Smooth muscle cell (in vitro differentiated cells): ENCODE data around the gene TAMALIN. TPM values are rescaled to one million over a fixed set of nuclear protein-coding genes. Genes with fewer than 3 reads are reported as not detected.

Experiments
- DNase-seq: peaks from one replicate; lab custom pipeline; 2025; ENCODE audit not compliant: unreplicated experiment; lab: John Stamatoyannopoulos, UW
- H2AFZ ChIP-seq: fragments of 200-600 bp; sonication (generic); 2 replicates; pipeline ENCODE4 v1.6.0; 2016; ENCODE audit warnings: antibody characterized with exemption, low read depth, mild to moderate bottlenecking
- H3F3A ChIP-seq: fragments of 200-600 bp; sonication (generic); 2 replicates; pipeline ENCODE4 v1.6.0; 2017; ENCODE audit warnings: antibody characterized with exemption, low read depth
- H3K27ac ChIP-seq: fragments of 200-600 bp; sonication (generic); 2 replicates; pipeline ENCODE4 v1.5.1; 2016; ENCODE audit warnings: low read depth, mild to moderate bottlenecking
- H3K27me3 ChIP-seq: fragments of 200-600 bp; sonication (generic); 2 replicates; pipeline ENCODE4 v1.6.1; 2016; ENCODE audit warnings: low read depth, mild to moderate bottlenecking
- H3K36me3 ChIP-seq: fragments of 200-600 bp; sonication (generic); 2 replicates; pipeline ENCODE4 v1.5.1; 2016; ENCODE audit warnings: low read depth
- H3K4me1 ChIP-seq: fragments of 200-600 bp; sonication (generic); 2 replicates; pipeline ENCODE4 v1.5.1; 2016; ENCODE audit warnings: low read depth
- H3K4me2 ChIP-seq: fragments of 200-600 bp; sonication (generic); 2 replicates; pipeline ENCODE4 v1.6.0; 2016; ENCODE audit warnings: mild to moderate bottlenecking
- H3K4me3 ChIP-seq: fragments of 200-600 bp; sonication (generic); 2 replicates; pipeline ENCODE4 v1.5.1; 2016; ENCODE audit warnings: mild to moderate bottlenecking
- H3K79me2 ChIP-seq: fragments of 200-600 bp; sonication (generic); 2 replicates; pipeline ENCODE4 v1.6.0; 2016; ENCODE audit warnings: low read depth, mild to moderate bottlenecking
- H3K9ac ChIP-seq: fragments of 200-600 bp; sonication (generic); 2 replicates; pipeline ENCODE4 v1.6.0; 2016; ENCODE audit warnings: low read depth
- H3K9me3 ChIP-seq: fragments of 200-600 bp; sonication (generic); replicated peaks from 2 replicates; pipeline ENCODE4 v1.5.1; 2016; ENCODE audit warnings: low read depth
- H4K20me1 ChIP-seq: fragments of 200-600 bp; sonication (generic); 2 replicates; pipeline ENCODE4 v1.6.0; 2016; ENCODE audit warnings: low read depth
- CTCF ChIP-seq: fragments of 200-600 bp; sonication (generic); IDR thresholded peaks from 2 replicates; pipeline ENCODE4 v1.5.1; 2017; ENCODE audit warnings: borderline replicate concordance, mild to moderate bottlenecking, antibody characterized with exemption; ENCODE audit not compliant: insufficient read depth, poor library complexity, severe bottlenecking
- WGBS: methylation state at CpG from one replicate; pipeline ENCODE4 v1.1.7; 2016; ENCODE audit warnings: low lambda C conversion rate; 5-methylcytosine and 5-hydroxymethylcytosine counted together
- polyA plus RNA-seq: library from polyadenylated mRNA; unstranded; fragments of >200 nt; fragmentation: Nextera tagmentation; extraction: Ambion mirVana; gene quantifications from 2 replicates; pipeline ENCODE4 v1.2.1, GENCODE V29; 2016
- total RNA-seq: library from RNA; depleted of rRNA; stranded (reverse); fragments of >200 nt; gene quantifications from 2 replicates; pipeline ENCODE4 v1.2.3, GENCODE V29; 2014

Gene TAMALIN
- total and polyA plus RNA-seq, 2 experiments from 2014 or later: 4.1 to 32.4 TPM

- WGBS: 2% methylated on average over 41 of the region's 48 CpGs
- no peak for TF ChIP-seq CTCF
- Histone ChIP-seq H3K27me3 (no peaks in the 10 kb centered on the region), H4K20me1 (no peaks in the 10 kb centered on the region), H3K79me2 (peaks cover under 1% of the 10 kb centered on the region), H2AFZ (peak overlapping the region; percentile 15), H3K4me1 (peaks cover 31% of the 10 kb centered on the region), H3K4me2 (peak overlapping the region; percentile 85), H3F3A (peaks cover 26% of the 10 kb centered on the region), H3K27ac (peak overlapping the region; percentile 94), H3K9me3 (no peaks in the 10 kb centered on the region), H3K4me3 (peak overlapping the region; percentile 46), H3K9ac (peak overlapping the region; percentile 86), H3K36me3 (no peaks in the 10 kb centered on the region)
- peak; percentile 86 for DNase-seq
Measured at GRCh38 chr12:52032804-52033445, 26.2 kb downstream of the TAMALIN start.

GRCh38 chr12:52033446-52034140 lies 26.8 kb downstream of the TAMALIN start:
- peaks cover 36% of the 10 kb centered on the region for H3K4me1 ChIP-seq

DNA sequence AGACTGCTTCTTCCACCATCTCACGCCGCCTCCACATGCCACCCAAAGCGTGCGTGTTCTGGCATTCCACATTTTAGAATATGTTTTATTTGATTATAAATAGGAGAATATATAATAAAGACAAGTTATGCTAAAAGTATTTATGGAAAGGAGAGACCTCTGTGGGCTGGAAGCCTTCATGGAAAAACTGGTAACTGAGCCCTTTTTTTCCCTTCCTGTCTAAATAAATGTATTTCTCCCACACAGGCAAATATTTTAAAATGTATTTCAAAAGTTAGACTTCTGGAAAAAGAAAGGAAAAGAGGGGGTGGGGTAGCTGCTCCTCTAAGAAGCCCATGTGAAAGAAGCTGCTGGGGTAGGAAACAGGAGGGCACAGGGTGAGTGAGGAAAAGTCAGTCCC lies 28.4 kb downstream of the TAMALIN start:
- H3K4me3 ChIP-seq: no peak overlapping the region
- peak overlapping the region; percentile 70 for H3K27ac ChIP-seq
- no peak overlapping the region for H3K4me2 ChIP-seq
- no peak for DNase-seq
- peaks cover 28% of the 10 kb centered on the region for H3K4me1 ChIP-seq
- H2AFZ ChIP-seq: no peak overlapping the region
- H3K36me3 ChIP-seq: no peaks in the 10 kb centered on the region
- H3K27me3 ChIP-seq: no peaks in the 10 kb centered on the region
- peaks cover 24% of the 10 kb centered on the region for H3K79me2 ChIP-seq
- 85% methylated on average over 4 of the region's 4 CpGs for WGBS
- peaks cover 21% of the 10 kb centered on the region for H4K20me1 ChIP-seq
- no peak overlapping the region for H3K9ac ChIP-seq
- H3K9me3 ChIP-seq: no peaks in the 10 kb centered on the region
- TF ChIP-seq CTCF: no peak
- peaks cover 29% of the 10 kb centered on the region for H3F3A ChIP-seq

More at GRCh38 chr12:52033446-52034140, 26.8 kb downstream of the TAMALIN start:
- H3K4me2 ChIP-seq: peak overlapping the region; percentile 79
- H2AFZ ChIP-seq: peak overlapping the region; percentile 15
- TF ChIP-seq CTCF: no peak
- peaks cover 8% of the 10 kb centered on the region for H3K79me2 ChIP-seq
- no peaks in the 10 kb centered on the region for H3K27me3 ChIP-seq
- no peaks in the 10 kb centered on the region for H3K36me3 ChIP-seq
- H4K20me1 ChIP-seq: peaks cover 5% of the 10 kb centered on the region
- H3K9ac ChIP-seq: peak overlapping the region; percentile 86
- DNase-seq: no peak
- H3K4me3 ChIP-seq: peak overlapping the region; percentile 40
- H3K9me3 ChIP-seq: no peaks in the 10 kb centered on the region
- peaks cover 29% of the 10 kb centered on the region for H3F3A ChIP-seq
- 78% methylated on average over 13 of the region's 13 CpGs for WGBS
- peak overlapping the region; percentile 94 for H3K27ac ChIP-seq
